ENCODE results near the gene GGT1. TPM values are rescaled to one million over a fixed set of nuclear protein-coding genes. Genes with fewer than 3 reads are reported as not detected.
"Not testable (repeated sequence)": the region's sequence is repeated elsewhere in the genome, so short reads cannot be mapped to it uniquely, and the experiment has no call there.

Gene GGT1
- polyA plus RNA-seq, 4 donors = 4.0 to 70.4 (median 43.0) TPM

- DNase-seq (ENCODE audit: low read depth in 4 of 4, low spot score in 3 of 4) = no peak
Observed at GRCh38 chr22:24583221-24584165, 19.5 kb upstream of the GGT1 start.

- DNase-seq (ENCODE audit: low read depth in 4 of 4, low spot score in 3 of 4) = no peak
Observed at GRCh38 chr22:24584166-24584790, 18.7 kb upstream of the GGT1 start.

DNA sequence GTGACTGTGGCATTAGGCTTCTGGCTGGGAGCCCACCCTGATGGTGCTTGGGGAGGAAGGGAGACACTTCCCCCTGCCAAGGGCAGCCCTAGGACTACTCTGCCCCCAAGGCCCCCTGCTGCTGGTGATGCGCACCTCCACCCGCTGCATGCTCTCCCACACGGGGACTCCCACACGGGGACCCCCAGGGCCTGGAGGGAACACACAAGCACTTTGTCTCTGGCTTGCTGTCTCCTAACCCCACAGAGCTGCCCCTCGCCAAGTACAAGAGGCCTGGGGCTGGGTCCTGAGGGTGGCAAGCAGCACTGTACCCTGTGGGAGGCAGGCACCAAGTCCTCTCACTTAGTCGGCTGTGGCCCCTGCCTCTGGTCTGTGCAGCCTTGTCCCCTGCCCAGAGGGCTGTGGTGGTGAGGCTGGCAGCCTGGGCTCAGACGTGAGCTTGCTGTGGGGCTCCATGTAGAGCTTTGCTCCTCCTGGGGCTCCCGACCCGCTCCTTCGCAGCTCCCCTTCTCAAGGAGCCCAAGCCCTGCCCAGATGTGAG is 18.1 kb upstream of the GGT1 start:
- DNase-seq (ENCODE audit: low read depth in 4 of 4, low spot score in 3 of 4) = no peak

- no peak for DNase-seq (ENCODE audit: low read depth in 4 of 4, low spot score in 3 of 4)
Observed at GRCh38 chr22:24585461-24585860, 17.5 kb upstream of the GGT1 start.

DNA sequence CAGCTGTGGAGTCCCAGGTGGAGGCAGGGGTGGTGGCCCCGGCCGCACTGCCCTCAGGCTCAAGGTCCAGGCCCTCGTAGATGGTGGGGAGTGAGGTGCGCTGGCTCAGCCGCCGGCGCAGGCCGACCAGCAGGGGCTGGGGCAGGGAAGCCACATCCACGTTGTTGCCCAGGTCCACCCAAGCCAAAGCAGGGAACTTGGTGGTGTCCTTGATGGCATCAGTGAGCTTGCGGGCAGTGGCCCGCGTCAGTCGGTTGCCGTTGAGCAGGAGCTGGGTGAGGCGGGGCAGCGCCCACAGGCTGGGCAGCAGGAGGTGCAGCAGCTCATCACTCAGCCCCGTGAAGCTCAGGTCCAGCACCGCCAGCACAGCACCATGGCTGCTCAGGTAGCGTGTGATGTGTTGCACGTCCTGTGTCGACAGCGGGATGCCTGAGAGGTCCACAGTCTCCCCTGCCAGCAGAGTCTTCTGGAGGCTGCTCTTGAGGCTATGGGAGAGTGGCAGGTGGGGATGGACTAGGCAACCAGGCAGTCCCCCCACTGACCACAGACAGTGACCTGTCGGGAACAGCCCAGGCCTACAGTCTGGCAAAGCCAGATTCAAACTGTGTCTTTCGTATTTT is 17.0 kb upstream of the GGT1 start:
- no peak for DNase-seq (ENCODE audit: low read depth in 4 of 4, low spot score in 3 of 4)

DNA sequence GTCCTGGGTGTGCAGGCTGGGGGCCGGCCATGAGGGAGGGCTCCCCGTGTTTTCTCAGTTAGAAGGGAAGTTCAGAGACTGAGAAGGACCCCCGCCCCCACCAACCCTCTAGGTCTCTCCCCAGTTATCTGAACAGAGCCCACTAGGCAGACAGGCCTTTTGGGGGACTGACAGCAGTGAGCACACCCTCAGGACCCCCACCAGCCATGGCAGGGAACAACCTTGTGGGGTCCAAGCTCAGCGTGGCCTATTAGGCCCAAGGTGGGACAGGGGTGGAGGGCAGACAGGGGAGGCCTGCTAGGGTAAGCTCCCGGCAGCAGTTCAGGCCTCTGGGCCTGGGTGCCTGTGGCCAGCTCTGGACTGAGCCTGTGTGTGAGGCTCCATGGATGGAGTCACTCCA is 15.7 kb upstream of the GGT1 start:
- DNase-seq (ENCODE audit: low read depth in 4 of 4, low spot score in 3 of 4) = no peak

DNA sequence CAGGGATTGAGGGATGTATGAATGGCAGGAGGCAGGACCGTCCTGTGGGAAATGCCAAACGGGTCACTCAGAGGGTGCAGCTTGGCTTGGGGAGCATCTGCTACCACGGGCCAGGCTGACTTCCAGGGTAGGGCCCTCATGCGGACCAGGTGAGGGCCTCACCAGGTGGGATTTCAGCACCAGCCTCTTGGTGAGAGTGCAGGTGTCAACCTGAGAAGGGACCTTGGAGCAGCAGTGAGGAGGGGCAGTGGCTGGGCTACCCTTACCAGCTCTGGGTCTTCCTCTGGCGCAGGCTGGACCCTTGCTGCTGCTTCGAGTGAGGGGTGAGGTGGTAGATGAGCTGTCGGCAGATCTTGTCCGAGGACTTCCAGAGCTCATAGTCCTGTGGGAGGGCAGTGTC is 15.0 kb upstream of the GGT1 start:
- no peak for DNase-seq (ENCODE audit: low read depth in 4 of 4, low spot score in 3 of 4)

DNA sequence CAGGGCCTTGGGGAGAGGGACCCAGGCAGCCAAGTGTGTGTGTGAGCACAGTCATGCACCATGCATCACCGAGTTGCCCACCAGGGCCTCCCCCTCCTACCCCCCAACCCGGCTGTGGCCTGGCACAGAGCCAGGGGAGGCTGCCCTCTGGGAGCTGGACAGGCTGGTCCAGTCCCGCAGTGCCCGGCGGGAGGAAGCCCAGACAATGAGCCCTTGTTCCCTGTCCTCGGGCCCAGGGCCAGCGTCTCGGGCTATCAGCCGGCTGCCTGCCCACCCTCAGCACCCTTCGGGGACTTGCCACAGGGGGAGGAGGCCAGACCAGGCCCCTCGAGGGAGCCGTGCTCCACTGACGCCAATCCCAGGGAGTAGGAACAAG is 14.6 kb upstream of the GGT1 start:
- DNase-seq (ENCODE audit: low read depth in 4 of 4, low spot score in 3 of 4) = no peak

DNA sequence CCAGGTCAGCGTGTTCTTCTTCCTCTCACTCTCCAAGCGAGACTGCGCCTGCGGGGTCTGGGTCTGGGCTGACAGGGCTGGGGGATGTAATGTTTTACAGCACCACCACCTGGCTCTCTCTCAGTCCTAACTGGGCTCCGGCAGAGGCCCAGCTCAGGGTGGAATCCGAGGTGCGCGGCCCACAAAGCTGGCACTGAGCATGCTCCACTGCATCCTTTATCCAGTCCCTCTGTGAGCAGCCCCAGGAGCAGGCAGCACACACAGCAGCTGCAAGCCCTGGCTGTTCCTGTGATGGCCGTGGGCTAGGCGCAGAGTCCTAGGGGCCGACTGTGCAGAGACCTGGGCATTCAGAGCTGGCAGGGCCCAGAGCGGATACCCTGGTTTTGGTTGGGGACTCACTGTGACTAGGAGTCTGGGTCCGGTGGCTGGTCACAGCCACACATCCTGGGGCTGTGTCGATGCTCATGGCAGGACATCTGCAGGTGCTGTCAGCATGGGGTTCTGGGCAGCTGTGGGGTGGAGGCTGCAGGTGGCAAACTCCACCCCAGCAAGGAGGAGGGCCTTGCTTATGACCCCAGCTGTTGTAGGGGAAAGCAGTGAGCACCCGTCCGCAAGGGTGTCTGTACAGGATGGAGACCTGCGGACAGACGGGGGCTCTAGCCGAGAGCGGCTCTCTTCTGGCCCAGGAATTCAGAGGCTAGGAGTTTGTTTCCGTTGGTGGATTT is 14.1 kb upstream of the GGT1 start:
- no peak for DNase-seq (ENCODE audit: low read depth in 4 of 4, low spot score in 3 of 4)

DNA sequence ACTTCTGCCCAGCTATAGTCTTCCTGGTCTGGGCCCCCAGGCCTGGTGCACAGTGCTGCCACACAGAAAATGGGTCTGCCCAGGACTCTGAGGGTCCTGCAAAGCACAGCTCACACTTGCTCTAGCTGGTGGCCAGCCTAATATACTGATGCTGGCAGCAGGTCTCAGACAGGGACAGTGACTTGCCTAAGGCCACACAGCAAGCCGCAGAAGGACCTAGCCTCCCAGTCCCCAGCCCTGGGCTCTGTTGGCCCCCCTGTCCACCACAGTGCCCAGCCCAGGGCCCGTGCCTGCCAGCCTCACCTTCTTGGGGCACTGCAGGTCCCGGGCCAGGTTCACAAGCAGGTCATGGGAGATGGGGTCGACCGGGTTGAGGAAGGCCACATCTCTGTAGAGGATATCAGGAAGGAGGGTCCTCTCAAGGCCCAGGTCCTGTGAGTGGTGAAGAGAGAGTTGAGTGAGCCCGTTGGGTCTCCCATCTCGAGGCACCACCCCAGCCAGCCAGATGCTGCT is 13.4 kb upstream of the GGT1 start:
- DNase-seq (ENCODE audit: low read depth in 4 of 4, low spot score in 3 of 4) = no peak

- no peak for DNase-seq (ENCODE audit: low read depth in 4 of 4, low spot score in 3 of 4)
Observed at GRCh38 chr22:24590596-24591173, 12.3 kb upstream of the GGT1 start.

- no peak for DNase-seq (ENCODE audit: low read depth in 4 of 4, low spot score in 3 of 4)
Observed at GRCh38 chr22:24591286-24591830, 11.6 kb upstream of the GGT1 start.

DNA sequence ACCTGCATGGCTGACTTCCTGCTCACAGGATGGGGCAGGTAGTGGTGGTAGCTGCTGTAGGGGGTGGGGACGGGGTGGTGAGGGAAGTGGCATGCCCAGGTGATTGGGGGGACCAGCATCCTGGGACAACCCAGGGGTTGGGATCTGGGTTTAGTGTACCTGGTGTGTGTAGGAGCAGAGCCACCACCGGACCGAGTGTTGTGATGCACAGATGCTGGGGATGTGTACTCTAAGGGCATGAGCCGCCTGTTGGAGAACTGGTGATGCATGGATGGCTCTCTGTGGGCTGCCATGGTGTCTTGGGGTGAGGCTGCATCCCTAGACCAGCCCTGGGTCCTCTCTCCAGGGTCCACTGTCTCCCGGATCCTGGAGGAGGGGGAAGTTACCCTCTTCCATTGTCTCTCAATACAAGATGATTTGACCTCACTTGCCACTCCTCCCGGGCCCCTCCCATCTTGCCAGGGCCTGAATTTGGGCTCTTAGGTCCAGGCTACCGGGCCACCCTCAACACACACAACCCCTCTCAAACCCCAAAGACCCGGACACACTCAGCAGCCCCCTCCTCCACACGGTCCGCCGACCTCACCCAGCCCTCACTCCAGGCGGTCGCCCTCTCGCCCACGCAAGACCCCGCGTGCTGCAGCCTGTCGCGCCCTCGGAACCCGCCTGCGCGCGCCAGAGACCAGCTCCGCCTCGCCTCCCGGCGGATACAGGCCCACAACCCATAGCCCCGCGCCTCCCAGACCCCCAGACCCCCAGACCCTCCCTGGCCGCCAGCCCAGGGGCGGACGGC is 10.7 kb upstream of the GGT1 start:
- no peak for DNase-seq (ENCODE audit: low read depth in 4 of 4, low spot score in 3 of 4)

- peak in 3 of 4 donors; percentile 65 to 70 (median 66) for DNase-seq (ENCODE audit: low read depth in 4 of 4, low spot score in 3 of 4)
Observed at GRCh38 chr22:24592851-24593558, 10.0 kb upstream of the GGT1 start, which contains the start of gene LRRC75B. Gene LRRC75B, minus strand, starts transcription at chr22:24593073. Its CDS starts 34 bp downstream, at chr22:24593039.

- DNase-seq (ENCODE audit: low read depth in 4 of 4, low spot score in 3 of 4) = not testable (repeated sequence)
Observed at GRCh38 chr22:24593559-24593835, 9.5 kb upstream of the GGT1 start.

DNA sequence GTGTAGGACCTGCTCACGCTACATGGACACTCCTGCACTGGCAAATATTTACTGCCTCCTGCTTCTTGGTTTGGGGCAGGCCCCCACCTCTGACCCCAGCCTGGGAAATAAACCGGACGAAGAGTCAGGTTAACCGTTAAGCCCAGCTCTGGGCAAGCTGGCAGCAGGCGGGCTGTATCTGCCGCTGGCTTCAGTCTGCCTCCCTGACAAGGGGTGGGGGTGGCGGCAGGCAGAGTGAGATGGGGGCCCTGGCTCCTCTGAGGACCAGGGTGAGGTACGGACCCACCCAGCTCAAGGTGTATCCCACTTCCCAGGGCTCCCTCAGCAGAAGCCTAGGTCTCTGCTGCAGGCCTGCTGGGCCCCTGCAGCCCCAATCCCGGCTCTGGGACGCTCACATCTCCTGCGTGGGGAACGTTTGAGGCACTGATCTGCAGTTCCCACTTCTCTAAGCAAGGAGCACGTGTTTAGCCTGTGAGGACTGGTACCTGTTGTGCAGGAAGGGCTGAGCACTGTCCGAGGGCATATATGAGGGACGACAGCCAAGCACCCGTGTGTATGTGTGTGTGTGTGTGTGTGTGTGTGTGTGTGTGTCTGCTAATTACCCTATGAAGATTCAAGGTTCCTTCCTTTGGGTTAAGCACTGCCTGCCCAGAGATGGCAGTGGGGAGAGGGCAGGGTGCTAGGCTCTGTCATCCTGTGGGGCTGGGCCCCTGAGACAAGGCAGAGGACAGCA is 9.0 kb upstream of the GGT1 start:
- DNase-seq (ENCODE audit: low read depth in 4 of 4, low spot score in 3 of 4) = no peak

GRCh38 chr22:24594569-24595120 is 8.3 kb upstream of the GGT1 start:
- DNase-seq (ENCODE audit: low read depth in 4 of 4, low spot score in 3 of 4) = no peak

DNA sequence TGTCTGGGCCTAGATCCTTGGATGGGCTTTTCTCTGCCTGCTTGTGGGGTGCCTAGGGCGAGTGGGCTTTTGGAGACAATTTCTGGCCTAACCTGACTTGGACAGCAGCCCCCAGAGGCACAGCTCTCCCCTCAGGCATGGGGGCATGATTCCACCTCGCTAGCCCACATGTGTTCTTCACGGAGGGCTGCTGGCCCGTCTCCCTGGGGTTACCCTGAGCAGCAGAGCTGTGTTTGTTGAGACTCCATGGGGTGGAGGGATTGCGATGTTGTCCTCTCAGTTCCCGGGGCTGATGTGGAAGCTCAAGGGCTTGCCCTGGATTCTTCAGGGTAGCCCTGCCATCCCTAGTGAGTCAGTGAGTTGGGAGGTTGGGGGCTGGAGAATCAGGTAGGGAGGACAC is 7.8 kb upstream of the GGT1 start:
- DNase-seq (ENCODE audit: low read depth in 4 of 4, low spot score in 3 of 4) = no peak

Measured in left renal pelvis (tissue), 4 donors.